Fibroblast of skin of back (primary cell): ENCODE data around the gene CENATAC.
"Not testable (repeated sequence)": the region's sequence is repeated elsewhere in the genome, so short reads cannot be mapped to it uniquely, and the experiment has no call there.

Experiments used
- DNase-seq: peaks from one replicate; pipeline ENCODE4 v3.0.0-alpha.2; 2013

Gene CENATAC

GRCh38 chr11:119027561-119028345, 29.8 kb downstream of the CENATAC start:
- DNase-seq = no peak

- DNase-seq = no peak
These were observed 30.6 kb downstream of the CENATAC start for GRCh38 chr11:119028346-119029068.

- no peak for DNase-seq
These were observed 31.1 kb downstream of the CENATAC start for GRCh38 chr11:119029069-119029339.

- no peak for DNase-seq
These were observed 31.5 kb downstream of the CENATAC start for GRCh38 chr11:119029340-119030028.

- DNase-seq = no peak
These were observed 32.0 kb downstream of the CENATAC start for GRCh38 chr11:119030029-119030328.

GRCh38 chr11:119030329-119031047, 32.5 kb downstream of the CENATAC start, which contains the start of gene SLC37A4:
SLC37A4 (minus strand) TSS chr11:119030877.
- DNase-seq = peak; percentile 97

GRCh38 chr11:119031912-119032280, 34.0 kb downstream of the CENATAC start:
- DNase-seq = no peak

GRCh38 chr11:119033421-119033820, 35.5 kb downstream of the CENATAC start:
- DNase-seq = not testable (repeated sequence)

- no peak for DNase-seq
These were observed 36.9 kb downstream of the CENATAC start for GRCh38 chr11:119034813-119035212.

- DNase-seq = no peak
These were observed 40.9 kb downstream of the CENATAC start for GRCh38 chr11:119038884-119039283.

- not testable (repeated sequence) for DNase-seq
These were observed 41.5 kb downstream of the CENATAC start for GRCh38 chr11:119039471-119039870.

GRCh38 chr11:119041821-119042514, 44.0 kb downstream of the CENATAC start:
- no peak for DNase-seq

- DNase-seq = no peak
These were observed 45.0 kb downstream of the CENATAC start for GRCh38 chr11:119042927-119043326.

GRCh38 chr11:119044708-119045107, 46.8 kb downstream of the CENATAC start:
- no peak for DNase-seq

GRCh38 chr11:119046489-119046888, 48.6 kb downstream of the CENATAC start:
- no peak for DNase-seq

GRCh38 chr11:119047205-119047604, 49.3 kb downstream of the CENATAC start:
- no peak for DNase-seq

- DNase-seq = no peak
These were observed 50.7 kb downstream of the CENATAC start for GRCh38 chr11:119048644-119049043.

GRCh38 chr11:119049081-119049480, 51.1 kb downstream of the CENATAC start:
- DNase-seq = no peak

GRCh38 chr11:119051440-119052162, 53.7 kb downstream of the CENATAC start:
- DNase-seq = no peak

GRCh38 chr11:119052163-119052814, 54.4 kb downstream of the CENATAC start:
- DNase-seq = no peak

- no peak for DNase-seq
These were observed 56.5 kb downstream of the CENATAC start for GRCh38 chr11:119054418-119054817.
